WTC11 (cell line): Measurements from ENCODE around the gene SGMS1. TPM values are rescaled to one million over a fixed set of nuclear protein-coding genes. Genes with fewer than 3 reads are reported as not detected.

Experiments used
- ATAC-seq: fragments of 200-7000 bp; cut with Tn5 transposase; 2 replicates; pipeline ENCODE4 v1.10.0; 2021; ENCODE audit warnings: mild to moderate bottlenecking, moderate library complexity
- CTCF ChIA-PET: fragments of 300-600 bp; sonication (Branson Sonifier 250); formaldehyde crosslinking; loops from one replicate; lab custom pipeline; 2021; ENCODE audit warnings: antibody characterized with exemption; lab: Charles Lee
- POLR2A ChIA-PET: fragments of 350-600 bp; sonication (Branson Sonifier 250); formaldehyde crosslinking; loops from one replicate; lab custom pipeline; 2021; ENCODE audit warnings: antibody characterized with exemption; lab: Charles Lee
- DNase-seq: peaks from one replicate; pipeline ENCODE4 v3.0.0; 2021; ENCODE audit warnings: low spot score
- H3K27ac Mint-ChIP-seq: 2 replicates; pipeline ENCODE4 v1.8.0; 2021; ENCODE audit warnings: mixed read lengths
- H3K27me3 Mint-ChIP-seq: 2 replicates; pipeline ENCODE4 v1.8.0; 2021; ENCODE audit warnings: low read depth, mild to moderate bottlenecking, moderate library complexity, mixed read lengths
- H3K36me3 Mint-ChIP-seq: 2 replicates; pipeline ENCODE4 v1.8.0; 2021; ENCODE audit warnings: mixed read lengths
- H3K4me1 Mint-ChIP-seq: 2 replicates; pipeline ENCODE4 v1.8.0; 2022; ENCODE audit warnings: mixed read lengths
- H3K4me3 Mint-ChIP-seq: 2 replicates; pipeline ENCODE4 v1.8.0; 2021; ENCODE audit warnings: mild to moderate bottlenecking, moderate library complexity, mixed read lengths
- H3K9me3 Mint-ChIP-seq: 2 replicates; pipeline ENCODE4 v1.8.0; 2021; ENCODE audit warnings: mixed read lengths
- AR ChIP-seq: fragments of 250-450 bp; sonication (Bioruptor Pico); IDR thresholded peaks from 2 replicates; pipeline ENCODE4 v1.9.0; 2021; ENCODE audit warnings: mild to moderate bottlenecking
- ATF6 ChIP-seq: sonication (generic); formaldehyde crosslinking; IDR thresholded peaks from 2 replicates; pipeline ENCODE4 v1.8.1; 2023; ENCODE audit warnings: mild to moderate bottlenecking, missing genetic modification reagents
- CREB1 ChIP-seq: sonication (generic); formaldehyde crosslinking; IDR thresholded peaks from 2 replicates; pipeline ENCODE4 v1.8.0; 2023; ENCODE audit warnings: mild to moderate bottlenecking, missing genetic modification reagents
- E2F5 ChIP-seq: sonication (generic); formaldehyde crosslinking; IDR thresholded peaks from 2 replicates; pipeline ENCODE4 v1.8.1; 2022; ENCODE audit warnings: mild to moderate bottlenecking, moderate library complexity, missing genetic modification reagents
- ERG ChIP-seq: fragments of 250-450 bp; sonication (Bioruptor Pico); IDR thresholded peaks from 2 replicates; pipeline ENCODE4 v1.8.0; 2021; ENCODE audit warnings: mild to moderate bottlenecking
- ESRRA ChIP-seq: sonication (generic); formaldehyde crosslinking; IDR thresholded peaks from 2 replicates; pipeline ENCODE4 v1.8.1; 2022; ENCODE audit warnings: mild to moderate bottlenecking, missing genetic modification reagents, borderline replicate concordance
- FOXJ3 ChIP-seq: sonication (generic); formaldehyde crosslinking; IDR thresholded peaks from 2 replicates; pipeline ENCODE4 v1.9.0; 2021; ENCODE audit warnings: missing genetic modification reagents, mild to moderate bottlenecking, borderline replicate concordance
- FOXP1 ChIP-seq: sonication (generic); formaldehyde crosslinking; IDR thresholded peaks from 2 replicates; pipeline ENCODE4 v1.8.0; 2022; ENCODE audit warnings: missing genetic modification reagents, mild to moderate bottlenecking, moderate library complexity, borderline replicate concordance
- MAX ChIP-seq: sonication (generic); formaldehyde crosslinking; IDR thresholded peaks from 2 replicates; pipeline ENCODE4 v1.8.0; 2022; ENCODE audit warnings: mild to moderate bottlenecking, missing genetic modification reagents
- NFATC4 ChIP-seq: fragments of 250-450 bp; sonication (Bioruptor Pico); IDR thresholded peaks from 2 replicates; pipeline ENCODE4 v1.9.0; 2021; ENCODE audit warnings: mild to moderate bottlenecking
- NFYB ChIP-seq: sonication (generic); formaldehyde crosslinking; conservative IDR thresholded peaks from 2 replicates; pipeline ENCODE4 v1.8.0; 2022; ENCODE audit warnings: low read depth, missing genetic modification reagents
- OVOL2 ChIP-seq: fragments of 250-450 bp; sonication (Bioruptor Pico); IDR thresholded peaks from 2 replicates; pipeline ENCODE4 v1.9.0; 2021; ENCODE audit warnings: mild to moderate bottlenecking, borderline replicate concordance
- PRRX2 ChIP-seq: fragments of 250-450 bp; sonication (Bioruptor Pico); IDR thresholded peaks from 2 replicates; pipeline ENCODE4 v1.8.0; 2021; ENCODE audit warnings: mild to moderate bottlenecking
- SMAD3 ChIP-seq: sonication (generic); formaldehyde crosslinking; IDR thresholded peaks from 2 replicates; pipeline ENCODE4 v1.8.0; 2022; ENCODE audit warnings: missing genetic modification reagents, mild to moderate bottlenecking, borderline replicate concordance
- SOX15 ChIP-seq: fragments of 250-450 bp; sonication (Bioruptor Pico); IDR thresholded peaks from 2 replicates; pipeline ENCODE4 v1.9.0; 2021; ENCODE audit warnings: mild to moderate bottlenecking
- SP1 ChIP-seq: sonication (generic); formaldehyde crosslinking; conservative IDR thresholded peaks from 2 replicates; pipeline ENCODE4 v1.8.1; 2022; ENCODE audit warnings: missing genetic modification reagents
- TEAD1 ChIP-seq: sonication (generic); formaldehyde crosslinking; IDR thresholded peaks from 2 replicates; pipeline ENCODE4 v1.8.0; 2022; ENCODE audit warnings: mild to moderate bottlenecking, missing genetic modification reagents
- ZBTB43 ChIP-seq: sonication (generic); formaldehyde crosslinking; IDR thresholded peaks from 2 replicates; pipeline ENCODE4 v1.8.1; 2023; ENCODE audit warnings: mild to moderate bottlenecking, missing genetic modification reagents
- ZSCAN18 ChIP-seq: fragments of 250-450 bp; sonication (Bioruptor Pico); IDR thresholded peaks from 2 replicates; pipeline ENCODE4 v2.1.2; 2022; ENCODE audit warnings: mild to moderate bottlenecking, moderate library complexity
- total RNA-seq: library from RNA; stranded (reverse); gene quantifications from 3 replicates; pipeline ENCODE4 v1.2.3, GENCODE V29; 2021
- TF ChIP-seq, protein P1 (sequence below): sonication (generic); formaldehyde crosslinking; IDR thresholded peaks from 2 replicates; pipeline ENCODE4 v1.8.1; 2023; ENCODE audit warnings: mild to moderate bottlenecking, missing genetic modification reagents, borderline replicate concordance
- TF ChIP-seq, protein P2 (sequence below): sonication (generic); formaldehyde crosslinking; IDR thresholded peaks from 2 replicates; pipeline ENCODE4 v1.8.0; 2022; ENCODE audit warnings: mild to moderate bottlenecking, missing genetic modification reagents
- TF ChIP-seq, protein P3 (sequence below): fragments of 250-450 bp; sonication (Bioruptor Pico); IDR thresholded peaks from 2 replicates; pipeline ENCODE4 v1.9.0; 2021; ENCODE audit warnings: moderate library complexity, mild to moderate bottlenecking, inconsistent platforms, borderline replicate concordance

The SGMS1 gene
- total RNA-seq, 1 experiment from 2014 or later = 13.2 TPM

GRCh38 chr10:50496228-50496627, 127.5 kb downstream of the SGMS1 start (continued):
- TF ChIP-seq SMAD3 (CRISPR knock-in tag) = no peak
- TF ChIP-seq SOX15 = no peak
- no peak for TF ChIP-seq ZSCAN18 (CRISPR knock-in tag)

DNA sequence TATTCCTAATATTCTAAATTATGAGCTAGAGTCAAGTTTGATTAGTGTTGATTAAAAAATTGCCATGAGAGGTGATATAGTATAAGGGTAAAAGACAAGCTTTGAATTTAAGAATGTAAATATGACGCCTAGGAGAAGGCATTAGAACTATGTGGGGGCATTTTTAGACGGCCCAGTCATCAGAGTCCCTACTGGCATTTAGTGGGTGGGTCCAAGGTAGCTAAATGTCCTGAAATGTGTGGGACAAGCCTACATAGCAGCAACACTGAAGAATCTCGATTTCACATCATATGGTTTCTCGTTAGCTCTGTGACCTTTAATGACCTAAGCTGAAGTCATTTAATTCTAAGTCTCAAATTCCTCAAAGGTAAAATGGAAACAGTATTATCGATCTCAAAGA, 133.5 kb downstream of the SGMS1 start:
- no peak overlapping the region for H3K4me3 Mint-ChIP-seq
- no peaks in the 10 kb centered on the region for H3K4me1 Mint-ChIP-seq
- no peak for DNase-seq
- no peak overlapping the region for H3K27ac Mint-ChIP-seq
- CTCF ChIA-PET = no interaction called here
- H3K27me3 Mint-ChIP-seq = no peaks in the 10 kb centered on the region
- H3K36me3 Mint-ChIP-seq = peaks cover 1% of the 10 kb centered on the region
- H3K9me3 Mint-ChIP-seq = peaks cover 10% of the 10 kb centered on the region
- POLR2A ChIA-PET = no interaction called here
- TF ChIP-seq OVOL2 (CRISPR knock-in tag) (no peak), CREB1 (CRISPR knock-in tag) (no peak), SP1 (CRISPR knock-in tag) (no peak), FOXP1 (CRISPR knock-in tag) (no peak), AR (CRISPR knock-in tag) (no peak), ERG (no peak), MAX (CRISPR knock-in tag) (no peak), ZBTB43 (CRISPR knock-in tag) (no peak), ESRRA (CRISPR knock-in tag) (no peak), E2F5 (CRISPR knock-in tag) (no peak), FOXJ3 (CRISPR knock-in tag) (no peak), NFATC4 (CRISPR knock-in tag) (no peak), NFYB (CRISPR knock-in tag) (no peak), TEAD1 (no peak), ATF6 (CRISPR knock-in tag) (no peak), PRRX2 (CRISPR knock-in tag) (no peak)
- TF ChIP-seq, protein P1, sequence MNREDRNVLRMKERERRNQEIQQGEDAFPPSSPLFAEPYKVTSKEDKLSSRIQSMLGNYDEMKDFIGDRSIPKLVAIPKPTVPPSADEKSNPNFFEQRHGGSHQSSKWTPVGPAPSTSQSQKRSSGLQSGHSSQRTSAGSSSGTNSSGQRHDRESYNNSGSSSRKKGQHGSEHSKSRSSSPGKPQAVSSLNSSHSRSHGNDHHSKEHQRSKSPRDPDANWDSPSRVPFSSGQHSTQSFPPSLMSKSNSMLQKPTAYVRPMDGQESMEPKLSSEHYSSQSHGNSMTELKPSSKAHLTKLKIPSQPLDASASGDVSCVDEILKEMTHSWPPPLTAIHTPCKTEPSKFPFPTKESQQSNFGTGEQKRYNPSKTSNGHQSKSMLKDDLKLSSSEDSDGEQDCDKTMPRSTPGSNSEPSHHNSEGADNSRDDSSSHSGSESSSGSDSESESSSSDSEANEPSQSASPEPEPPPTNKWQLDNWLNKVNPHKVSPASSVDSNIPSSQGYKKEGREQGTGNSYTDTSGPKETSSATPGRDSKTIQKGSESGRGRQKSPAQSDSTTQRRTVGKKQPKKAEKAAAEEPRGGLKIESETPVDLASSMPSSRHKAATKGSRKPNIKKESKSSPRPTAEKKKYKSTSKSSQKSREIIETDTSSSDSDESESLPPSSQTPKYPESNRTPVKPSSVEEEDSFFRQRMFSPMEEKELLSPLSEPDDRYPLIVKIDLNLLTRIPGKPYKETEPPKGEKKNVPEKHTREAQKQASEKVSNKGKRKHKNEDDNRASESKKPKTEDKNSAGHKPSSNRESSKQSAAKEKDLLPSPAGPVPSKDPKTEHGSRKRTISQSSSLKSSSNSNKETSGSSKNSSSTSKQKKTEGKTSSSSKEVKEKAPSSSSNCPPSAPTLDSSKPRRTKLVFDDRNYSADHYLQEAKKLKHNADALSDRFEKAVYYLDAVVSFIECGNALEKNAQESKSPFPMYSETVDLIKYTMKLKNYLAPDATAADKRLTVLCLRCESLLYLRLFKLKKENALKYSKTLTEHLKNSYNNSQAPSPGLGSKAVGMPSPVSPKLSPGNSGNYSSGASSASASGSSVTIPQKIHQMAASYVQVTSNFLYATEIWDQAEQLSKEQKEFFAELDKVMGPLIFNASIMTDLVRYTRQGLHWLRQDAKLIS (CRISPR knock-in tag) = no peak
- TF ChIP-seq, protein P2, sequence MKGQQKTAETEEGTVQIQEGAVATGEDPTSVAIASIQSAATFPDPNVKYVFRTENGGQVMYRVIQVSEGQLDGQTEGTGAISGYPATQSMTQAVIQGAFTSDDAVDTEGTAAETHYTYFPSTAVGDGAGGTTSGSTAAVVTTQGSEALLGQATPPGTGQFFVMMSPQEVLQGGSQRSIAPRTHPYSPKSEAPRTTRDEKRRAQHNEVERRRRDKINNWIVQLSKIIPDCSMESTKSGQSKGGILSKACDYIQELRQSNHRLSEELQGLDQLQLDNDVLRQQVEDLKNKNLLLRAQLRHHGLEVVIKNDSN (CRISPR knock-in tag) = no peak
- TF ChIP-seq, protein P3, sequence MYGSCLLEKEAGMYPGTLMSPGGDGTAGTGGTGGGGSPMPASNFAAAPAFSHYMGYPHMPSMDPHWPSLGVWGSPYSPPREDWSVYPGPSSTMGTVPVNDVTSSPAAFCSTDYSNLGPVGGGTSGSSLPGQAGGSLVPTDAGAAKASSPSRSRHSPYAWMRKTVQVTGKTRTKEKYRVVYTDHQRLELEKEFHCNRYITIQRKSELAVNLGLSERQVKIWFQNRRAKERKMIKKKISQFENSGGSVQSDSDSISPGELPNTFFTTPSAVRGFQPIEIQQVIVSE = no peak
- TF ChIP-seq, all 79 proteins: peak for 0
- ATAC-seq = no peak
